ENCODE data around the gene HUWE1.

HUWE1 gene

DNA sequence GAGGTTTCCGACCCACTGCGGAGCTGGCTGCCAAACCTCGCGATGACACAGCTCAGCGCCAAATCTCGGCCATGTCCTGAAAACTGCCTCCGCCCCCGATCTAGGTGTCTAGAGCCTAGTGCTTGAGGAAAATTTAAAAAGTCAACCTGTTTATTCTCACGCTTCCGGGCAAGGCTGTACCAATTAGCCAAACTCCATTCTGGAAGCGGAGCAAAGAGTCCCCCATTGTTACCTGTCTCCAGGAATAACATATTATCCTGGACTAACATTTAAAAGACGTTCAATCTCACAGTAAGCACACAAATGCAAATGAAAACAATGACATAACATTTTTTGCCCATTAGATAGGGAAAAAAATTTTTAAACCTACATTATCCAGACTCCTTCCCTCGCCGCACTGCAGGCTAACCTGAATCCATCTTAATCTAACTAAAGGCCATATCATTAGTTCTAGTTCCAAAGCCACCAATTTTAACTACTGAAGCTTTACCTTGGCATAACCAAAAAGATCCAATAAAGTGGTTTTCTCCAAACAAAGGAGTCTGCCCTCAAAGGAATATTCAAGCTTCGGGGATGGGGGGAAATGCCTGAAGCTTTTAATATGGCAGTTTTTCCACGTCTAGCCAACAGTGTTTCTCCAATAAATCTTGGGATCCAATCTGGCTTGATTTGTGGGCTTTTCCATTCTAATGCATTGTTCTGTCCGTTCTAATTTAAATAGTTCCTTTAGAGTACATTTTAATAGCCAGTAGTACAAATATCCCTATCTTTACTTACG is 1.9 kb downstream of the HUWE1 start:
- DNase-seq (ENCODE audit: low read depth) = no peak
- H3K4me3 ChIP-seq (replicated peaks; ENCODE audit: low read depth, low read length) = peak overlapping the region; percentile 77
- TF ChIP-seq, protein P1, sequence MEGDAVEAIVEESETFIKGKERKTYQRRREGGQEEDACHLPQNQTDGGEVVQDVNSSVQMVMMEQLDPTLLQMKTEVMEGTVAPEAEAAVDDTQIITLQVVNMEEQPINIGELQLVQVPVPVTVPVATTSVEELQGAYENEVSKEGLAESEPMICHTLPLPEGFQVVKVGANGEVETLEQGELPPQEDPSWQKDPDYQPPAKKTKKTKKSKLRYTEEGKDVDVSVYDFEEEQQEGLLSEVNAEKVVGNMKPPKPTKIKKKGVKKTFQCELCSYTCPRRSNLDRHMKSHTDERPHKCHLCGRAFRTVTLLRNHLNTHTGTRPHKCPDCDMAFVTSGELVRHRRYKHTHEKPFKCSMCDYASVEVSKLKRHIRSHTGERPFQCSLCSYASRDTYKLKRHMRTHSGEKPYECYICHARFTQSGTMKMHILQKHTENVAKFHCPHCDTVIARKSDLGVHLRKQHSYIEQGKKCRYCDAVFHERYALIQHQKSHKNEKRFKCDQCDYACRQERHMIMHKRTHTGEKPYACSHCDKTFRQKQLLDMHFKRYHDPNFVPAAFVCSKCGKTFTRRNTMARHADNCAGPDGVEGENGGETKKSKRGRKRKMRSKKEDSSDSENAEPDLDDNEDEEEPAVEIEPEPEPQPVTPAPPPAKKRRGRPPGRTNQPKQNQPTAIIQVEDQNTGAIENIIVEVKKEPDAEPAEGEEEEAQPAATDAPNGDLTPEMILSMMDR (IDR thresholded peaks at IDR 0.05; ENCODE audit: low read length, missing control alignments) = no peak

DNA sequence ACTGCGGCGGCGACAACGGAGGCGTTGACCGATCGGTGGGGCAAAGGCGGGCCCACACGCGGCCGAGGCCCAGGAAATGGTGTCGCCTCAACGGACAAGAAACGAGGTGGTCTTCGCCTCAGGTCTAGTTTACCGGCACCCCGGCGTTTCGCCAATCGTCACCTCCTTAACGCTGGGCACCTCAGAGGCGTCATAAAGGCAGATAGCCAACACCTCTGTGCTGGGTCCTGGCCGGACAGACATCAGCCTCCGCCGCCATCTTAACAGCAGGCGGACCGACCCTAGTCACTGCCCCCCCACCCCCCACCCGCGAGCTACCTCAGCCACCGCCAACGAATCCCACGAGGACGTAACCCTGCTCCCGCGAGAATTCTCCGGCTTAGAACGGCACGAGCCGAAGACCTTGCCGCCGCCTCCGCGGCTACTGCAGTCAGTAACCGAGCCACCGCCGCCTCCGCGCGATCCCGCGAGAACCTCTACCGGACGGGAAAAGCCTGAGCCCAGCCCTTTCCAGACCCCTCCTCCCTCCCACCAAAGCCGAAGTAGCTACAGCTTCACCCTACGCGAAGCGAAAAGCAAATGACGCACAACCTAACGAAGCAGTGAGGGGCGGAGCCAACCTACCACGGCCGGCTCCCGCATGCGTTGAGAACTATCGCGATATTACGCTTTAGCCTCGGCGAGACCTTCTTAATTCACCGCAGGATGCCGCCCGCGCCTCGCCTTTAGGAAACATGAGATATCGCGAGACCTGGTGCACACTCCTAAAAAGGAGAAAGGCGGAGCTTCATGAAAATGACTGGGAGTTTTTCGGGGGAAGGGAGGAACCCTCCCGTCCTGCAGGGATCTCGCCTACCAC is 2.7 kb downstream of the HUWE1 start:
- H3K4me3 ChIP-seq (replicated peaks; ENCODE audit: low read depth, low read length) = peak overlapping the region; percentile 77
- TF ChIP-seq, protein P1 (IDR thresholded peaks at IDR 0.05; ENCODE audit: low read length, missing control alignments) = no peak
- peak; percentile 99 for DNase-seq (ENCODE audit: low read depth)

DNA sequence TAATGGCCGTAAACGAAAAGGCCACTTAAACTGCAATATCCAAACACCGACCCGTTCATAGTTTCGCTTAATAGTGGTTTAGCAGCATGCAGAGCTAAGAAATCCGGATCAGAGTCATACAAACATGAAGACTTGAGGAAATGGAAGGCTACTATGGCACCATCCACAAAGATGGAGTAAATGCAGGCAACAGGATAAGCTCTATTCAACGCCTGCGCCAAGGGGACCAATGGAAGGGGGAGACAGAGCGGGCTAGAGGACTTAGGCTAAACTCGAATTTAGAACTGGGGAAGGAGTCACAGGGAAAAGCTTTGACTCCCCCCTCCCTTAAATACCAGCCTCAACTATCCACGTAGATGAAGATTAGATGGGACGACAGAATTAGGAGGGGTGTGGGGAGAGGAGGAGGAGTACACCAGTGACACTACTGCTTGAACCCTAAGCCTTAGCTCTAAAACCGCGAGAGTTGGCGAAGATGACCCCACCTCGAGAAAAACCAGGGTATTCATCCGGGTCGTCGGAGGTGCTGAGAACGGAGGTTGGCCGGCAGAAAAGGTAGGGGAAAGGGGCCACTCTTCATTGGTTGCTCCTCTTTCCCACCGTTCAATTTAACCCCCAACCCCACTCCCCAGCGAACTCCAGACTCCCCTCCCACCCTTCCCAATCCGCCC is 3.5 kb downstream of the HUWE1 start:
- DNase-seq (ENCODE audit: low read depth) = peak; percentile 62

DNA sequence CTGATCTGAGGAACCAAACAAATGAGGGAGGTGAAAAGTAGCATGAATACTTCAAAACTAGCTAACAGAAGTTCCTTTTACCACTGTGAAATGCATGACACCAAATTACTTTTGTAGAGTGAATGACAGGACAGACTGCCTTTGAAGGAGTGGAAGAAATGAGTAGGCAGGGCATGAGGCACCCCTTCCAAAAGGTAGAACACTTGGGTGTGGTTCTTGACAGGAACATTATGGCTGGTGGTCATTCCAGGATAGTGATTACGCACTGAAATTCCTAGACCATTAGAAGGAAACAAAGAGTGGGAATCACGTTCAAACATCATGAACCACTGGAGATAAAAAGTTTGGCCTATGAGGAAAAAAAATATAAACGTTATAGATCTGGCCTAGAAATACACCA is 4.9 kb downstream of the HUWE1 start:
- DNase-seq (ENCODE audit: low read depth) = peak; percentile 25
- TF ChIP-seq, protein P1 (IDR thresholded peaks at IDR 0.05; ENCODE audit: low read length, missing control alignments) = no peak
- peak overlapping the region; percentile 77 for H3K4me3 ChIP-seq (replicated peaks; ENCODE audit: low read depth, low read length)

More for the DNA sequence above, 3.5 kb downstream of the HUWE1 start:
- TF ChIP-seq, protein P1 (IDR thresholded peaks at IDR 0.05; ENCODE audit: low read length, missing control alignments) = no peak
- H3K4me3 ChIP-seq (replicated peaks; ENCODE audit: low read depth, low read length) = peak overlapping the region; percentile 77

DNA sequence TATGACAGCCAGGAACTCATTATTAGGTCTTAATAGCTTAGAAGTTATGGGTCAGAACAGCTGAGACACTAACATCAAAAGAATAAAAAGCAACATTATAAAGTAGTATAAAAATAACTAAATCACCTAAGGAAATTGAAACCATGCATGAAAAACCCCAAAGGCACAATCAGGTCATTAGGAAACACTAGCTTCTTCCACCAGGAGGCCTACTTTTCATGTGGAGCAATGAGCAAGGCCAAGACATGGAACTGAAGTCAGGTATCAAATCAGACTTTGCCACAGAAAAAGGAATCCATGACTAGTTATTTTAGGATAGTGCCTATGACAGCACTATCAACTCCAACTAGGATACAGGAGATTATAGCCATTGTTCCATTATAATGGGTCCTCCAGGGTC is 7.9 kb downstream of the HUWE1 start:
- TF ChIP-seq, protein P1 (IDR thresholded peaks at IDR 0.05; ENCODE audit: low read length, missing control alignments) = peak; percentile 17
- DNase-seq (ENCODE audit: low read depth) = no peak
- H3K4me3 ChIP-seq (replicated peaks; ENCODE audit: low read depth, low read length) = no peak overlapping the region

DNA sequence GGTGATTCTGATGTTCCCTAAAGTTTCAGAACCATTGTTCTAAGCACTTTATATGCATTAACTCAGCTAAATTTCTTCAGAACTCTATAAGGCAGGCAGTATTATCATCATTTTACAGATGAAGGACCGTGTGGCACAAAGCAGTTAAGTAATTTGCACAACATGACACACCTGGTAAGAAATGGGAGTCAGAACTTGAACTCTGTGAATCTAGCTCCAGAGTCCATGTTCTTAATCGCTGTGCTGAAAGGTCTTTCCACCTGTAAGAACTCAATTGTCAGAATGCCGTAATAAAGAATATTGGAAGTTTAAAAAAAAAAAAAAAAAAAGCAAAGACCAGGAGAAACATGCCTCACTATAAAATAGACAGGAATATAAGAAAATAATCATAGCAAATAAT is 9.2 kb downstream of the HUWE1 start:
- H3K4me3 ChIP-seq (replicated peaks; ENCODE audit: low read depth, low read length) = no peak overlapping the region
- TF ChIP-seq, protein P1 (IDR thresholded peaks at IDR 0.05; ENCODE audit: low read length, missing control alignments) = no peak
- DNase-seq (ENCODE audit: low read depth) = no peak

Measured in fibroblast of pulmonary artery (primary cell).